ENCODE data around the gene VAX1.

DNA sequence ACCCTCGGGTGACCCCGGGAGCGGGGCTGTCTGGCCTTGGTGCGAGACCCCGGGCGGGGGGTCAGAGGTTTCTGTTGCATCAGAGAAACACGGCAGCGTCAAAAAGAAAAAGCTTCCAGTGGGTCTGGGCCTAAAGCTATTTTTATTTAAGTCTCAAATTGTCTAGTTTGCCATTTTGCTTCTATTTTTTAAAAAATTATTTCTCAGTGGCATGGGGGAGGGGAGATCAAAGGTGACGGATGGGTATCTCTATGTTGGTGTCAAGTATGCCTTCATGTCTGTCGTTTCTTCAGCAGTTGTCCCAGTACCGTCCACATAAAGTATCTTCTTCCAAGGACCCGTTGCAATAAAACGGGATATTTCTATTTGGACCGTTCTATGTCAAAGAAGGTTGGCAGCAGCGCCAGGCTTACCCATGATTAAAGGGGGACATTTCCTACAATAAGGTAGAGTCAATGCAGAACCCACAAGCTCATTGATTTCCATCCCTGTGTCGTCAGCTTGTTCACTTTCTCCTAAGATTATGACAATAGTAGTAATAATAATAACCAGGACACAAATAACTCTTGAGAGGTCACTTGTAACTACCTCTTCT lies 26.0 kb upstream of the VAX1 start:
- no peak for TF ChIP-seq RFX5 (IDR thresholded peaks at IDR 0.05; ENCODE audit: low read length)
- TF ChIP-seq, protein P1, sequence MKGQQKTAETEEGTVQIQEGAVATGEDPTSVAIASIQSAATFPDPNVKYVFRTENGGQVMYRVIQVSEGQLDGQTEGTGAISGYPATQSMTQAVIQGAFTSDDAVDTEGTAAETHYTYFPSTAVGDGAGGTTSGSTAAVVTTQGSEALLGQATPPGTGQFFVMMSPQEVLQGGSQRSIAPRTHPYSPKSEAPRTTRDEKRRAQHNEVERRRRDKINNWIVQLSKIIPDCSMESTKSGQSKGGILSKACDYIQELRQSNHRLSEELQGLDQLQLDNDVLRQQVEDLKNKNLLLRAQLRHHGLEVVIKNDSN (IDR thresholded peaks at IDR 0.05; ENCODE audit: borderline replicate concordance, low read depth), result no peak
- TF ChIP-seq POLR2AphosphoS5 (IDR thresholded peaks at IDR 0.05; ENCODE audit: low read depth, low read length), result no peak
- TF ChIP-seq NRF1 (IDR thresholded peaks at IDR 0.05; ENCODE audit: low read depth, low read length), result no peak
- TF ChIP-seq, protein P2, sequence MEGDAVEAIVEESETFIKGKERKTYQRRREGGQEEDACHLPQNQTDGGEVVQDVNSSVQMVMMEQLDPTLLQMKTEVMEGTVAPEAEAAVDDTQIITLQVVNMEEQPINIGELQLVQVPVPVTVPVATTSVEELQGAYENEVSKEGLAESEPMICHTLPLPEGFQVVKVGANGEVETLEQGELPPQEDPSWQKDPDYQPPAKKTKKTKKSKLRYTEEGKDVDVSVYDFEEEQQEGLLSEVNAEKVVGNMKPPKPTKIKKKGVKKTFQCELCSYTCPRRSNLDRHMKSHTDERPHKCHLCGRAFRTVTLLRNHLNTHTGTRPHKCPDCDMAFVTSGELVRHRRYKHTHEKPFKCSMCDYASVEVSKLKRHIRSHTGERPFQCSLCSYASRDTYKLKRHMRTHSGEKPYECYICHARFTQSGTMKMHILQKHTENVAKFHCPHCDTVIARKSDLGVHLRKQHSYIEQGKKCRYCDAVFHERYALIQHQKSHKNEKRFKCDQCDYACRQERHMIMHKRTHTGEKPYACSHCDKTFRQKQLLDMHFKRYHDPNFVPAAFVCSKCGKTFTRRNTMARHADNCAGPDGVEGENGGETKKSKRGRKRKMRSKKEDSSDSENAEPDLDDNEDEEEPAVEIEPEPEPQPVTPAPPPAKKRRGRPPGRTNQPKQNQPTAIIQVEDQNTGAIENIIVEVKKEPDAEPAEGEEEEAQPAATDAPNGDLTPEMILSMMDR (IDR thresholded peaks at IDR 0.05), result no peak
- TF ChIP-seq CHD2 (IDR thresholded peaks at IDR 0.05; ENCODE audit: low read length, partially characterized antibody), result no peak
- TF ChIP-seq YY1 (IDR thresholded peaks at IDR 0.05; ENCODE audit: low read depth), result no peak
- no peak for TF ChIP-seq RCOR1 (IDR thresholded peaks at IDR 0.05; ENCODE audit: low read length)
- no peak for TF ChIP-seq EZH2phosphoT487 (IDR thresholded peaks at IDR 0.05; ENCODE audit: borderline replicate concordance, low read depth)

All from SK-N-SH (cell line).